AG04449 (cell line): ENCODE measurements around the gene PHTF1.
A peak's percentile ranks its signal among the peaks of the same experiment; 100 is the strongest.

Experiments
- CTCF ChIA-PET: fragments of 350-600 bp; formaldehyde crosslinking; extraction: SDS; loops from one replicate; lab custom pipeline; 2021; ENCODE audit warnings: antibody characterized with exemption; lab: Yijun Ruan, JAX
- POLR2A ChIA-PET: fragments of 400-600, 350-600 bp; formaldehyde crosslinking; extraction: SDS; loops from one replicate; lab custom pipeline; 2020; ENCODE audit warnings: antibody characterized with exemption, inconsistent platforms; lab: Yijun Ruan, JAX
- DNase-seq: peaks from one replicate; pipeline ENCODE4 v3.0.0-alpha.2; 2010; ENCODE audit warnings: low read depth, low spot score
- H3K4me3 ChIP-seq: 2 replicates; pipeline ENCODE4 v1.5.1; 2011; ENCODE audit warnings: low read depth, mild to moderate bottlenecking, control low read depth, low read length
- TF ChIP-seq, protein P1 (sequence below): IDR thresholded peaks from one replicate; pipeline ENCODE4 v1.5.1; 2011; ENCODE audit warnings: mild to moderate bottlenecking, moderate library complexity, low read length, control low read depth, inconsistent platforms; ENCODE audit not compliant: insufficient read depth; ENCODE audit errors: missing control alignments

Gene PHTF1

GRCh38 chr1:113677250-113678158, 81.8 kb downstream of the PHTF1 start:
- H3K4me3 ChIP-seq: no peak overlapping the region
- ChIA-PET CTCF (interaction anchor here (0.9 to 8.2 kb wide), 13 partner anchors 10 to 605 kb away, joined by 3 to 140 read pairs (median 4); partner anchors contain the start of gene LRIG2), POLR2A (no interaction called here)
- TF ChIP-seq, protein P1, sequence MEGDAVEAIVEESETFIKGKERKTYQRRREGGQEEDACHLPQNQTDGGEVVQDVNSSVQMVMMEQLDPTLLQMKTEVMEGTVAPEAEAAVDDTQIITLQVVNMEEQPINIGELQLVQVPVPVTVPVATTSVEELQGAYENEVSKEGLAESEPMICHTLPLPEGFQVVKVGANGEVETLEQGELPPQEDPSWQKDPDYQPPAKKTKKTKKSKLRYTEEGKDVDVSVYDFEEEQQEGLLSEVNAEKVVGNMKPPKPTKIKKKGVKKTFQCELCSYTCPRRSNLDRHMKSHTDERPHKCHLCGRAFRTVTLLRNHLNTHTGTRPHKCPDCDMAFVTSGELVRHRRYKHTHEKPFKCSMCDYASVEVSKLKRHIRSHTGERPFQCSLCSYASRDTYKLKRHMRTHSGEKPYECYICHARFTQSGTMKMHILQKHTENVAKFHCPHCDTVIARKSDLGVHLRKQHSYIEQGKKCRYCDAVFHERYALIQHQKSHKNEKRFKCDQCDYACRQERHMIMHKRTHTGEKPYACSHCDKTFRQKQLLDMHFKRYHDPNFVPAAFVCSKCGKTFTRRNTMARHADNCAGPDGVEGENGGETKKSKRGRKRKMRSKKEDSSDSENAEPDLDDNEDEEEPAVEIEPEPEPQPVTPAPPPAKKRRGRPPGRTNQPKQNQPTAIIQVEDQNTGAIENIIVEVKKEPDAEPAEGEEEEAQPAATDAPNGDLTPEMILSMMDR: peak; percentile 25
- no peak for DNase-seq

- POLR2A ChIA-PET: no interaction called here
- no peak for DNase-seq
- no peak overlapping the region for H3K4me3 ChIP-seq
- CTCF ChIA-PET: interaction anchor here (1.0 to 8.2 kb wide), 6 partner anchors 9 to 604 kb away, joined by 3 to 140 read pairs (median 5); partner anchors contain the start of gene LRIG2
- TF ChIP-seq, protein P1: no peak
Observed at GRCh38 chr1:113676524-113676923, 82.8 kb downstream of the PHTF1 start.

DNA sequence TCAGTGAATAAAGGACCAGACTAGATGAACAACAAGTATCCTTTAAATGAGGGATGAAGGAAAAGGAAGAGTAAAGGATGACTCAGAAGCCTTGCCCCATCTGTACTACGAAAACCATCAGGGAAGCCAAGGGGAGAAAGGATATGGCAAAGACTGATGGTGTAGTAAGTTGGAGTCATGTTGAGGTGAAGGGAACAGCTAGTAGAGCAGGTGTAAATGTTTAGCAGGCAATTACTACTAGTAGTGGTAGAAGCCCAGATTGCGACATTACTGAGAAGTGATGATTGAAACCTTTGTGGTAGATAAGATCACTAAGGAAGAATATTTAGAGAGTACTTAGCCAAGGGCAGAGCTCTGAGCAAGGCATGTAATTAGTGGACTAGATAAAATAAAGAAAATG, 84.0 kb downstream of the PHTF1 start:
- DNase-seq: no peak
- H3K4me3 ChIP-seq: no peak overlapping the region
- TF ChIP-seq, protein P1: no peak
- POLR2A ChIA-PET: no interaction called here
- CTCF ChIA-PET: interaction anchor here (1.0 to 8.2 kb wide), 3 partner anchors 84 to 565 kb away, joined by 4 to 140 read pairs (median 5); no protein-coding TSS in a partner anchor

DNA sequence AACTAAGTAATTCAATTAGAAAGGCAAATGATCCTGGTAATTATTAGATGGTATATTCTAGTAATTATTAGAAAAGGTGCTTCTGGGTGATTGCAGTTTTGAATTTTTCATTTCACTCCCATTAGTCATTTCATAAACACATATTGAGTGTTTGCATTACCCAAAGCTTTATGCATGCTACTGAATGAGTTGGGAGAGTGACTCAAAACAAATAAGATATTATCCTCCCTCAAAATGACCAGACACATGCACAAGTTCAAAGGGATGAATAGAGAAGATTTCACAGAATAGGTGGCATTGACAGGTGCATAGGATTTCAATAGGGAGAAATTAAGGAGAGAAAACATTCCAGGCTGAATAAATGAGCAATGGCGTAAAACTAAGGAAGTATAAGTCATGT, 84.7 kb downstream of the PHTF1 start:
- ChIA-PET POLR2A (no interaction called here), CTCF (interaction anchor here (8.2 kb wide), 1 partner anchor 533 kb away, joined by 140 read pairs; no protein-coding TSS in a partner anchor)
- TF ChIP-seq, protein P1: no peak
- H3K4me3 ChIP-seq: no peak overlapping the region
- no peak for DNase-seq

DNA sequence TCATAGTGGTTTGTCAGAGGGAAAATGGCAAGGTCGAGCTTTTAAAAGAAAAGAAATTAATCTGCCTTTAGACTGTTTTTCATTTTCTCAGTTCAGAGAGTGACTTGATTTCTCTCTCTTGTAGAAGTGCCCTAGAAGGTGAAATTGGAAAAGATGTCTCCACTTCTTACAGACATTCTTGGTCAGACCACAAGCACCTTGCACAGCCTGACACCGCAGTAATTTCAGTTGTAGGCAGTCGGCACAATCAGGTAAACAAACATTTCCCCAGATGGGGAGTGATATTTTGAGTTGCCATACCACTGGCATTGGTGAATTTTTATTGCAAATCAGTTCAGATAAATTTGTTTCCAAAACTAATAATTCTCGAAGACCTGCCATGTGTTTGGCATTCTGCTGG, 86.8 kb downstream of the PHTF1 start:
- DNase-seq: no peak
- no peak overlapping the region for H3K4me3 ChIP-seq
- TF ChIP-seq, protein P1: no peak
- ChIA-PET POLR2A (no interaction called here), CTCF (interaction anchor here (0.8 to 1.1 kb wide), 2 partner anchors 220 to 531 kb away, joined by 3 to 5 read pairs; no protein-coding TSS in a partner anchor)

DNA sequence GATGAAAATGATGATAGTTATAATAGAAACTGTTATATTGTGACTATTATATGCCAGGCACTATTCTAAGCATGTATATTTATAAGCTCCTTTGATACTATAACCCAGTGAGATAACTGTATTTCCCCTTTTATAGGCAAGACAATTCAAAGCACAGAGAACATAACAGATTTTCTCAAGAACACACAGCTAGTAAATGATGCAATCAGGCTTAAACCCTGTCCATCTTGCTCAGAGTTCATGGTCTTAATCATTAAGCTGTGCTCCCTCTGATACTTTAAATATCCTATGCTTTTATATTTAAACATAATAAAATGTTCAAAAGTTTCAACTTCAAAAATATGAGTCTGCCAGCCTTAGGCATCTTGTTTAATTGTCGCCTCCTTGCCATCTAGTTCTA, 88.6 kb downstream of the PHTF1 start:
- H3K4me3 ChIP-seq: no peak overlapping the region
- CTCF ChIA-PET: interaction anchor here (0.8 to 1.2 kb wide), 2 partner anchors 530 to 531 kb away, joined by 3 to 4 read pairs; no protein-coding TSS in a partner anchor
- no peak for DNase-seq
- POLR2A ChIA-PET: no interaction called here
- TF ChIP-seq, protein P1: no peak
